ENCODE results near the gene SUGCT. TPM values are rescaled to one million over a fixed set of nuclear protein-coding genes. Genes with fewer than 3 reads are reported as not detected.

SUGCT gene
- total and polyA plus RNA-seq, 8 donors = 0.87 to 8.0 (median 2.9) TPM; not detected in 1

- Histone ChIP-seq H3K4me3 (no peak overlapping the region), H3K36me3 (no peaks in the 10 kb centered on the region), H3K4me1 (no peaks in the 10 kb centered on the region), H3K27me3 (no peaks in the 10 kb centered on the region), H3K27ac (no peak overlapping the region), H3K9me3 (peaks cover 0 to 9% (median 0%) of the 10 kb centered on the region in 4 donors)
- 72 to 86% (median 80%) methylated on average over 4 of the region's 4 CpGs for WGBS, 5 donors
- DNase-seq = no peak
- intact Hi-C loops (cut with DNase I; ENCODE audit: low total_unique reads) = no loop called here
- no peak for TF ChIP-seq CTCF (IDR thresholded peaks at IDR 0.05)
- TF ChIP-seq POLR2A (IDR thresholded peaks at IDR 0.05) = no peak
- no peak for TF ChIP-seq POLR2AphosphoS5 (IDR thresholded peaks at IDR 0.05)
- TF ChIP-seq EP300 (IDR thresholded peaks at IDR 0.05) = no peak
Observed at GRCh38 chr7:40509287-40509996, 374.6 kb downstream of the SUGCT start.

- WGBS, 5 donors = 50 to 61% (median 55%) methylated on average over 1 of the region's 1 CpG
- H3K4me3 ChIP-seq = no peak overlapping the region
- H3K36me3 ChIP-seq = no peaks in the 10 kb centered on the region
- no peak for DNase-seq
- intact Hi-C loops (cut with DNase I; ENCODE audit: low total_unique reads) = no loop called here
- TF ChIP-seq POLR2A (IDR thresholded peaks at IDR 0.05) = no peak
- TF ChIP-seq EP300 (IDR thresholded peaks at IDR 0.05) = no peak
- TF ChIP-seq CTCF (IDR thresholded peaks at IDR 0.05) = no peak
- TF ChIP-seq POLR2AphosphoS5 (IDR thresholded peaks at IDR 0.05) = no peak
- H3K9me3 ChIP-seq = no peaks in the 10 kb centered on the region
- no peaks in the 10 kb centered on the region for H3K27me3 ChIP-seq
- no peak overlapping the region for H3K27ac ChIP-seq
- H3K4me1 ChIP-seq = no peaks in the 10 kb centered on the region
Observed at GRCh38 chr7:40516376-40516775, 381.6 kb downstream of the SUGCT start.

- Histone ChIP-seq H3K27ac (no peak overlapping the region), H3K9me3 (no peaks in the 10 kb centered on the region), H3K4me3 (no peak overlapping the region), H3K27me3 (no peaks in the 10 kb centered on the region), H3K4me1 (no peaks in the 10 kb centered on the region), H3K36me3 (no peaks in the 10 kb centered on the region)
- DNase-seq = no peak
- 77 to 93% (median 91%) methylated on average over 3 of the region's 3 CpGs for WGBS, 5 donors
- TF ChIP-seq EP300 (IDR thresholded peaks at IDR 0.05) = no peak
- TF ChIP-seq POLR2A (IDR thresholded peaks at IDR 0.05) = no peak
- no peak for TF ChIP-seq CTCF (IDR thresholded peaks at IDR 0.05)
- no peak for TF ChIP-seq POLR2AphosphoS5 (IDR thresholded peaks at IDR 0.05)
- intact Hi-C loops (cut with DNase I; ENCODE audit: low total_unique reads) = no loop called here
Observed at GRCh38 chr7:40519009-40519408, 384.2 kb downstream of the SUGCT start.

GRCh38 chr7:40520986-40521738, 386.4 kb downstream of the SUGCT start:
- Histone ChIP-seq H3K4me3 (no peak overlapping the region), H3K36me3 (no peaks in the 10 kb centered on the region), H3K27me3 (no peaks in the 10 kb centered on the region), H3K27ac (no peak overlapping the region), H3K9me3 (no peaks in the 10 kb centered on the region), H3K4me1 (no peaks in the 10 kb centered on the region)
- no peak for TF ChIP-seq POLR2AphosphoS5 (IDR thresholded peaks at IDR 0.05)
- TF ChIP-seq POLR2A (IDR thresholded peaks at IDR 0.05) = no peak
- no peak for TF ChIP-seq EP300 (IDR thresholded peaks at IDR 0.05)
- no peak for TF ChIP-seq CTCF (IDR thresholded peaks at IDR 0.05)
- intact Hi-C loops (cut with DNase I; ENCODE audit: low total_unique reads) = no loop called here
- whole genome bisulfite sequencing, 5 donors = 69 to 81% (median 77%) methylated on average over 7 of the region's 7 CpGs
- DNase-seq = no peak

Data from stomach (tissue), 9 donors.